ENCODE measurements around the gene CTDSP1.

CTDSP1 gene

DNA sequence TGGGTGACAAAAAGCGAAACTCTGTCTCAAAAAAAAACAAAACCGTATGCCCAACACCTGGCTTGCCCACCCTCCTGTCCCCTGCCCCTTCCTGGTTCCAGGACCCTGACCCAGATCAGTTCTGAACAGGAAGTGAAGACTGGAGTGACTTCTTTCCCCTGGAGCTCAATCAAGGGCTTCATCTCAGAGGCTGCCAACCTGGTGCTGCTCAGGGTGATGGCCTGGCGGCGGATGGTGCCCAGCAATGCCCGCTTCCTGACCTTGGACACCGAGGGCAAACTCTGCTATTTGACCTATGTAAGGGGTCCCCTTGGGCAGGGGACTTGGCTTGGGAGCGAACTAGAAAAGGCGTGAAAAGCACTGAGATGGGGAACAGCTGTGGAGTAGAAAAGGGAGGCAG is 37.1 kb upstream of the CTDSP1 start:
- Histone ChIP-seq H3K27ac (no peak overlapping the region), H3K4me3 (no peak overlapping the region), H3K36me3 (no peaks in the 10 kb centered on the region), H3K4me1 (peaks cover 0 to 6% (median 0%) of the 10 kb centered on the region in 4 donors), H3K27me3 (no peaks in the 10 kb centered on the region), H3K9me3 (no peaks in the 10 kb centered on the region)
- TF ChIP-seq, protein P1, sequence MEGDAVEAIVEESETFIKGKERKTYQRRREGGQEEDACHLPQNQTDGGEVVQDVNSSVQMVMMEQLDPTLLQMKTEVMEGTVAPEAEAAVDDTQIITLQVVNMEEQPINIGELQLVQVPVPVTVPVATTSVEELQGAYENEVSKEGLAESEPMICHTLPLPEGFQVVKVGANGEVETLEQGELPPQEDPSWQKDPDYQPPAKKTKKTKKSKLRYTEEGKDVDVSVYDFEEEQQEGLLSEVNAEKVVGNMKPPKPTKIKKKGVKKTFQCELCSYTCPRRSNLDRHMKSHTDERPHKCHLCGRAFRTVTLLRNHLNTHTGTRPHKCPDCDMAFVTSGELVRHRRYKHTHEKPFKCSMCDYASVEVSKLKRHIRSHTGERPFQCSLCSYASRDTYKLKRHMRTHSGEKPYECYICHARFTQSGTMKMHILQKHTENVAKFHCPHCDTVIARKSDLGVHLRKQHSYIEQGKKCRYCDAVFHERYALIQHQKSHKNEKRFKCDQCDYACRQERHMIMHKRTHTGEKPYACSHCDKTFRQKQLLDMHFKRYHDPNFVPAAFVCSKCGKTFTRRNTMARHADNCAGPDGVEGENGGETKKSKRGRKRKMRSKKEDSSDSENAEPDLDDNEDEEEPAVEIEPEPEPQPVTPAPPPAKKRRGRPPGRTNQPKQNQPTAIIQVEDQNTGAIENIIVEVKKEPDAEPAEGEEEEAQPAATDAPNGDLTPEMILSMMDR (IDR thresholded peaks at IDR 0.05): no peak
- intact Hi-C loops (cut with DNase I; ENCODE audit: low total_unique reads): no loop called here
- DNase-seq: no peak

DNA sequence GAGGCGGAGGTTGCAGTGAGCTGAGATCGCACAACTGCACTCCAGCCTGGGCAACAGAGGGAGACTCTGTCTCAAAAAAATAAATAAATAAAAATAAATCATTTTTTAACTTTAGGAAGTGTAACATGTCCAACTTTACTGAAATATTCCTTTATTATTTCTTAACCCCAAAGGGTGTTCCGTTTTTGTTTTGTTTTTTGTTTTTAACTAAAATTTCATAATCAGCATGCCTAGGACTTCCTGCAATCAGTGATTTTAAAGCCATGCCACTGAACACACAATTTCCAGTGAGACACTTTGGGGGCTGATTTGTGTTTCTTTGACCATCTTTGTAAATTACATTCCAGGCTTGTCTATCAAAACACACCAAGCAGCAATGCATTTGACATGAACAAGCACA is 35.9 kb upstream of the CTDSP1 start:
- Histone ChIP-seq H3K27ac (no peak overlapping the region), H3K36me3 (no peaks in the 10 kb centered on the region), H3K9me3 (no peaks in the 10 kb centered on the region), H3K27me3 (no peaks in the 10 kb centered on the region), H3K4me3 (no peak overlapping the region), H3K4me1 (peaks cover 0 to 8% (median 5%) of the 10 kb centered on the region in 4 donors)
- DNase-seq: no peak
- intact Hi-C loops (cut with DNase I; ENCODE audit: low total_unique reads): no loop called here
- TF ChIP-seq, protein P1 (IDR thresholded peaks at IDR 0.05): no peak

DNA sequence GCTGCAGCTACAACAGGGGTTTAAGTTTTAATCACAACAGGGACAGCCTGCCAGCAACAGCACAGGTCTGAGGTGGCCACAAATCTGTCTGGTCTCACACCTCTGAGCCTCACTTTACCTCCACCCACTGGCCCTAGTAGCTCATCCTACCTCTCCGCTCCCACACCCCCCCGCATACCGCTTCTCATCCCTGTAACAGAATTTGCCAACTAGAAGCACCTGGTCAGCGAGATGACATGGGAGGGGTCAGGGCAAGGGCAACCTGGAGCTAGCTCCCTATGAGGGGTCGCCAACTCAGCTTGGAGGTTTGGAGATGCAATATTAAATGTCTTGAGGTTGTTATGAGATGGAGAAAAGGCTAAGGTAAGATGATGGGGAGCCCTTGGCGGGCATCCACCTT is 35.5 kb upstream of the CTDSP1 start:
- H3K4me3 ChIP-seq: no peak overlapping the region
- no peak for DNase-seq
- H3K36me3 ChIP-seq: no peaks in the 10 kb centered on the region
- no peaks in the 10 kb centered on the region for H3K27me3 ChIP-seq
- TF ChIP-seq, protein P1 (IDR thresholded peaks at IDR 0.05): no peak
- peaks cover 0 to 10% (median 5%) of the 10 kb centered on the region in 4 donors for H3K4me1 ChIP-seq
- H3K9me3 ChIP-seq: no peaks in the 10 kb centered on the region
- H3K27ac ChIP-seq: no peak overlapping the region
- intact Hi-C loops (cut with DNase I; ENCODE audit: low total_unique reads): no loop called here

DNA sequence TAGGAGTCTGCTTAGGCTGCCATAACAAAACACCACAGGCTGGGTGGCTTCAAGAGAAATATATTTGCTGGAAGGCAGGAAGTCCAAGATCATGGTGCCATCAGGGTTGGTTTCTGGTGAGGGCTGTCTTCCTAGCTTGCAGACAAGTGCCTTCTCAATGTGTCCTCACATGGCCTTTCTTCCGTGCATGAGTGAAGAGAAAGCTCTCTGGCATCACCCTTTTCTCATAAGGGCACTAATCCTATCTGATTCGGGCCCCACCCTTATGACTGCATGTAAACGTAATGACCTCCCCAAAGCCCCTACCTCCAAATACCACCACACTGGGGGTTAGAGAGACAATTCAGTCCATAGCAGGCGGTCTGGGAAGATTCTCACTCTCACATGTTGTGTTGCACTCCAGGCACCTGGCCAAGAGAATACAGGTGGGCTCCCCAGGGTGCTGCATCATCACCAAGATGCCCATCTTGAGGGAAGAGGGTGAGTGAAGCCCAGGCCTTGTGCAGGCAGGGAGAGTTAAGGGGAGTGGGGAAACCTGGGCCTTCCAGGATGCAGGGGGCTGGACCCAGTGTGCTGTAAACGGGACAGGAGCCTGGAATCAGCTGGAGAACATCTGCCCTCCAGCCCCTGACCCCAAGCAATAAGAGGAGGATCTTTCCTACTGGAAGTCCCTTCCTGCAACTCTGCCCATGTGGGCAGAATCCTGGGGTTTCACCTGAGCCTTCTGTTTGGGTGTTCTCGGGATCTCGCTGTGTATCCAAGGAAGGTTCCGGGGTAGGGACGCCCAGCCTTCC is 32.9 kb upstream of the CTDSP1 start:
- H3K9me3 ChIP-seq: no peaks in the 10 kb centered on the region
- no peaks in the 10 kb centered on the region for H3K36me3 ChIP-seq
- peak in 1 of 2 donors; percentile 19 for DNase-seq
- intact Hi-C loops (cut with DNase I; ENCODE audit: low total_unique reads): no loop called here
- H3K27me3 ChIP-seq: no peaks in the 10 kb centered on the region
- TF ChIP-seq, protein P1 (IDR thresholded peaks at IDR 0.05): no peak
- H3K4me1 ChIP-seq: peaks cover 0 to 26% (median 7%) of the 10 kb centered on the region in 4 donors
- peak overlapping the region; percentile 50 to 56 for H3K4me3 ChIP-seq
- peak overlapping the region; percentile 79 to 86 for H3K27ac ChIP-seq

DNA sequence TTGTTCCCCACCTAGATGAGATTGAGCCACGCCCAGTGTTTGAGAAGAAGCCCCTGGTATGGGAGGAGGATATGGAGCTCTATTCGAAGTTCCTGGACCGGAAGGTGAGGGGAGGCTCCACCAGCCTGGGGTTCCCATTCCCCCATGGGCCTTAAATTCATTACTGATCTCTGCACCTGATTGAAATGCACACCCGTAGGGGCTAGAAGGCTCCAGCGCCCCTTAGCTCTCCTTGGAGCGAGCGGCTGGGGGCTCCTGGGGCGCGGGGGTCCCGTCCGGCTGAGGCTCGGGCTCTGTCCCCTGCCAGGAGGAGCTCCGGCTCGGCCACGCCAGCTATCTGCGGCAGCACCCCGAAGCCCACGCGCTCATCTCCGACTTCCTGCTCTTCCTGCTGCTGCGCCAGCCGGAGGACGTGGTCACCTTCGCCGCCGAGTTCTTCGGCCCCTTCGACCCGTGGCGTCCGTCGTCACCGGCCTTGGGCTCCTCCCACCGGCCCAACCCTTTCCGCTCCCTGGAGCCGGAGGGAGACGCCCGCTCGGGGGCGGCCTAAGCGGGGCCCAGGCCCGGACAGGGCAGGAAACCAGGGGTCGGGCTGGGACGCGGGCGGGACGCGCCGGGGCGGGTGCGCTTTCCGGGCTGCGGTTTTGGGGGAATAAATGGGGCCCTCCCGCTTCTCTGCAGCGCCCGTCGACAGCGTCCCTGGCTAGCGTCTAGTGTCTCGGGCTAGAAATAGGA is 32.1 kb upstream of the CTDSP1 start:
- TF ChIP-seq, protein P1 (IDR thresholded peaks at IDR 0.05): no peak
- no peaks in the 10 kb centered on the region for H3K27me3 ChIP-seq
- intact Hi-C loops (cut with DNase I; ENCODE audit: low total_unique reads): no loop called here
- H3K4me1 ChIP-seq: peaks cover 0 to 26% (median 7%) of the 10 kb centered on the region in 4 donors
- no peaks in the 10 kb centered on the region for H3K9me3 ChIP-seq
- peak; percentile 85 to 94 for DNase-seq
- peak overlapping the region; percentile 50 to 56 for H3K4me3 ChIP-seq
- H3K36me3 ChIP-seq: no peaks in the 10 kb centered on the region
- H3K27ac ChIP-seq: peak overlapping the region; percentile 79 to 86

Data from tibial artery (tissue), 4 donors.